ENCODE measurements around the gene TMED4. TPM values are rescaled to one million over a fixed set of nuclear protein-coding genes. Genes with fewer than 3 reads are reported as not detected.

Gene TMED4
- total and polyA plus RNA-seq, 2 donors (not counting 1 experiment from before 2014, with no cell fraction given), result 84.1 to 102 TPM

GRCh38 chr7:44549457-44549856, 32.6 kb downstream of the TMED4 start:
- Histone ChIP-seq H2AFZ (ENCODE audit: insufficient read depth, low read depth, low read length, poor library complexity, severe bottlenecking) (no peak overlapping the region), H3K4me3 (ENCODE audit: control extremely low read depth in 1 of 5, extremely low read depth in 1 of 5, insufficient read depth in 1 of 5, low read depth in 2 of 5, low read length in 4 of 5) (no peak overlapping the region), H3K9ac (ENCODE audit: low read length) (no peak overlapping the region), H3K4me1 (ENCODE audit: control insufficient read depth in 2 of 2, insufficient read depth in 2 of 2, low read length in 2 of 2) (no peaks in the 10 kb centered on the region), H3K27ac (ENCODE audit: low read length in 2 of 2) (no peak overlapping the region), H4K20me1 (ENCODE audit: control insufficient read depth, insufficient read depth, low read length, poor library complexity, severe bottlenecking) (no peaks in the 10 kb centered on the region), H3K36me3 (replicated peaks in 1 of 2; ENCODE audit: control extremely low read depth in 1 of 2, control insufficient read depth in 1 of 2, extremely low read depth in 1 of 2, insufficient read depth in 2 of 2, low read length in 1 of 2) (no peaks in the 10 kb centered on the region), H3K27me3 (replicated peaks in 1 of 4; ENCODE audit: control extremely low read depth in 1 of 4, control insufficient read depth in 3 of 4, insufficient read depth in 4 of 4, low read length in 3 of 4) (peaks cover 0 to 8% (median 2%) of the 10 kb centered on the region in 4 experiments), H3K4me2 (replicated peaks; ENCODE audit: low read depth, low read length, poor library complexity, severe bottlenecking) (no peak overlapping the region), H3K9me3 (ENCODE audit: control extremely low read depth in 1 of 3, control insufficient read depth in 2 of 3, insufficient read depth in 1 of 3, low read length in 2 of 3) (no peaks in the 10 kb centered on the region), H3K79me2 (ENCODE audit: control insufficient read depth, insufficient read depth, low read length) (no peaks in the 10 kb centered on the region)
- no peak overlapping the region for H3K4me3 Mint-ChIP-seq
- H3K27me3 Mint-ChIP-seq, result peaks cover 20% of the 10 kb centered on the region
- no CpG with 5 or more reads among the region's 3 CpGs for whole genome bisulfite sequencing (ENCODE audit: insufficient coverage)
- no peak for ATAC-seq (ENCODE audit: low read depth)
- no peak overlapping the region for H3K27ac Mint-ChIP-seq
- no peak for DNase-seq
- H3K9me3 Mint-ChIP-seq (ENCODE audit: insufficient read depth), result no peaks in the 10 kb centered on the region
- intact Hi-C loops (cut with micrococcal nuclease), result no loop called here
- H3K4me1 Mint-ChIP-seq, result no peaks in the 10 kb centered on the region
- TF ChIP-seq, protein P1, sequence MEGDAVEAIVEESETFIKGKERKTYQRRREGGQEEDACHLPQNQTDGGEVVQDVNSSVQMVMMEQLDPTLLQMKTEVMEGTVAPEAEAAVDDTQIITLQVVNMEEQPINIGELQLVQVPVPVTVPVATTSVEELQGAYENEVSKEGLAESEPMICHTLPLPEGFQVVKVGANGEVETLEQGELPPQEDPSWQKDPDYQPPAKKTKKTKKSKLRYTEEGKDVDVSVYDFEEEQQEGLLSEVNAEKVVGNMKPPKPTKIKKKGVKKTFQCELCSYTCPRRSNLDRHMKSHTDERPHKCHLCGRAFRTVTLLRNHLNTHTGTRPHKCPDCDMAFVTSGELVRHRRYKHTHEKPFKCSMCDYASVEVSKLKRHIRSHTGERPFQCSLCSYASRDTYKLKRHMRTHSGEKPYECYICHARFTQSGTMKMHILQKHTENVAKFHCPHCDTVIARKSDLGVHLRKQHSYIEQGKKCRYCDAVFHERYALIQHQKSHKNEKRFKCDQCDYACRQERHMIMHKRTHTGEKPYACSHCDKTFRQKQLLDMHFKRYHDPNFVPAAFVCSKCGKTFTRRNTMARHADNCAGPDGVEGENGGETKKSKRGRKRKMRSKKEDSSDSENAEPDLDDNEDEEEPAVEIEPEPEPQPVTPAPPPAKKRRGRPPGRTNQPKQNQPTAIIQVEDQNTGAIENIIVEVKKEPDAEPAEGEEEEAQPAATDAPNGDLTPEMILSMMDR (IDR thresholded peaks at IDR 0.05), result no peak
- TF ChIP-seq EZH2 (IDR thresholded peaks at IDR 0.05; ENCODE audit: borderline replicate concordance, insufficient read depth, low read depth, low read length, poor library complexity, severe bottlenecking), result no peak
- POLR2A ChIA-PET, result no interaction called here
- CTCF ChIA-PET, result interaction anchor here (0.6 to 1.3 kb wide), 2 partner anchors 18 to 489 kb away, joined by 3 read pairs; no protein-coding TSS in a partner anchor

DNA sequence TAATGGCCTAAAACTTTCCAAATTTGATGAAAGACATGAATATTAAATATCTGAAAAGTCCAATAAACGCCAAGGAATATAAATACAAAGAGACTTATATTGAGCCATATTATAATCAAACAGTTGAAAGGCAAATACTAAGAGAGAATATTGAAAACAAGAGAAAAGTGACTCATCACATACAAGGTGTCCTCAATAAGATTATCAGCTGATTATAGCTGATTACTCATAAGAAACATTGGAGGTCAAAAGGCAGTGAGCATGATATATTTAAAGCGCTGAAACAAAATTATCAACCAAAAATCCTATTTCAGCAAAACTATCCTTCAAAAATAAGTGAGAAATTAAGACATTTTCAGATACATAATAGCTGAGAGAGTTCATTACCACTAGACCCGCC, 33.1 kb downstream of the TMED4 start:
- Histone ChIP-seq H3K4me1 (ENCODE audit: control insufficient read depth in 2 of 2, insufficient read depth in 2 of 2, low read length in 2 of 2) (no peaks in the 10 kb centered on the region), H3K4me3 (ENCODE audit: control extremely low read depth in 1 of 5, extremely low read depth in 1 of 5, insufficient read depth in 1 of 5, low read depth in 2 of 5, low read length in 4 of 5) (no peak overlapping the region), H3K27ac (ENCODE audit: low read length in 2 of 2) (no peak overlapping the region), H3K4me2 (replicated peaks; ENCODE audit: low read depth, low read length, poor library complexity, severe bottlenecking) (no peak overlapping the region), H2AFZ (ENCODE audit: insufficient read depth, low read depth, low read length, poor library complexity, severe bottlenecking) (no peak overlapping the region), H3K36me3 (replicated peaks in 1 of 2; ENCODE audit: control extremely low read depth in 1 of 2, control insufficient read depth in 1 of 2, extremely low read depth in 1 of 2, insufficient read depth in 2 of 2, low read length in 1 of 2) (no peaks in the 10 kb centered on the region), H3K27me3 (replicated peaks in 1 of 4; ENCODE audit: control extremely low read depth in 1 of 4, control insufficient read depth in 3 of 4, insufficient read depth in 4 of 4, low read length in 3 of 4) (peaks cover 0 to 8% (median 2%) of the 10 kb centered on the region in 4 experiments), H3K9me3 (ENCODE audit: control extremely low read depth in 1 of 3, control insufficient read depth in 2 of 3, insufficient read depth in 1 of 3, low read length in 2 of 3) (no peaks in the 10 kb centered on the region), H4K20me1 (ENCODE audit: control insufficient read depth, insufficient read depth, low read length, poor library complexity, severe bottlenecking) (no peaks in the 10 kb centered on the region), H3K79me2 (ENCODE audit: control insufficient read depth, insufficient read depth, low read length) (no peaks in the 10 kb centered on the region), H3K9ac (ENCODE audit: low read length) (no peak overlapping the region)
- H3K27me3 Mint-ChIP-seq, result peaks cover 20% of the 10 kb centered on the region
- TF ChIP-seq, protein P1 (IDR thresholded peaks at IDR 0.05), result no peak
- TF ChIP-seq EZH2 (IDR thresholded peaks at IDR 0.05; ENCODE audit: borderline replicate concordance, insufficient read depth, low read depth, low read length, poor library complexity, severe bottlenecking), result no peak
- DNase-seq, result no peak
- no peak overlapping the region for H3K4me3 Mint-ChIP-seq
- ChIA-PET CTCF (interaction anchor here (1.2 to 1.5 kb wide), 2 partner anchors 14 to 587 kb away, joined by 3 to 6 read pairs; no protein-coding TSS in a partner anchor), POLR2A (no interaction called here)
- H3K9me3 Mint-ChIP-seq (ENCODE audit: insufficient read depth), result no peaks in the 10 kb centered on the region
- intact Hi-C loops (cut with micrococcal nuclease), result no loop called here
- ATAC-seq (ENCODE audit: low read depth), result no peak
- no peak overlapping the region for H3K27ac Mint-ChIP-seq
- no peaks in the 10 kb centered on the region for H3K4me1 Mint-ChIP-seq
- no CpG with 5 or more reads among the region's 3 CpGs for WGBS (ENCODE audit: insufficient coverage)

All from B cell (primary cell).